Stimulated activated CD4-positive, alpha-beta T cell treated with anti-CD3 and anti-CD28 coated beads, Interleukin-1b, Interleukin-23, amount 100 ng/mL, for 24 hours (primary cell): ENCODE data around the gene MAML3.

Experiments used
- DNase-seq, 4 experiments: peaks; one replicate each; pipeline ENCODE4 v3.0.0-alpha.2; 2020; ENCODE audit warnings: low read depth in 4 of 4, low spot score in 1 of 4

MAML3 gene

DNA sequence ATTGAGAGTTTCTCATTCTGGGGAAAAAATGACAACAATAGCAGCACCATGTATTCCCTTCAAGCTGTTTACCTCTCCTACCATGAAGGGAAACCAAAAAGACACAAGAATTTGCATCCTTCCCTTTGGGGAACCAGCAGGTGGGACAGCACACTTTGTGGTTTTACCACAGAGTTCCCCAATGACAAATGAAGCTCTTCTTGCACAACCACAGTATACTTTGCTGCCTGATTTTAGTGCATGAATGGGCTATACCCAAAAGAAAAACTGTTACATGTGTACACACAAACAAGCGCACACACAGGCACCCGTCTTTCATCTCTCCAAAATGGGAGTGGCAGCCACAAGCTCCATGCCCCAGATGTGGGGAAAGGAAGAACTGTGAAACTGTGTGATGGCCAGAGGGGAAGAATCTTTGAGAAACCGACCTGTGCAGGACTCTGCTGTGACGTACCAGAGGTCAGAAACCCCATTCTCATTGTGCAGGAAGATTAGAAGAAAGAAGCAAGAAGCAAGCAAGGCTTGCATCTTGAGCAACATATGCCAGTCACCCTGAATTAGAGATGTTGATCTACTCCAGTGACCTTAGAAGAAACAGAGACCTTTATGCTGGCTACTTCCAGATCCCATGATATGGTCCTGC, 2.7 kb upstream of the MAML3 start:
- peak in 1 of 4 experiments; percentile 24 for DNase-seq

DNA sequence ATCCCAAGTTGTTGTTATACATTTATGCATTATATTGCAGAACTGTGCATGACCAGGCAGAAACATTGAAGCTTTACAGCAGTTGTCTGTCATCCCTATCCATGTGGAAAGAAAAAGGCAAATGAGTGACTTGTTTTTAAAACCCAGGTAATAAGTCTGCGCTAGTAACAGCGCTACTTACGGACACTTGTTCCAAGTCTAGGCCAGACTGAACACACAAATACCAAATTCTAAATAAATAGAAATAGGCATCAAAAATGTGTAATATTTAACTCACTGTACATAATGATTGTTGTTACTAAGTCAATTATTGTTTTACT, 548 bp upstream of the MAML3 start:
- no peak for DNase-seq

DNA sequence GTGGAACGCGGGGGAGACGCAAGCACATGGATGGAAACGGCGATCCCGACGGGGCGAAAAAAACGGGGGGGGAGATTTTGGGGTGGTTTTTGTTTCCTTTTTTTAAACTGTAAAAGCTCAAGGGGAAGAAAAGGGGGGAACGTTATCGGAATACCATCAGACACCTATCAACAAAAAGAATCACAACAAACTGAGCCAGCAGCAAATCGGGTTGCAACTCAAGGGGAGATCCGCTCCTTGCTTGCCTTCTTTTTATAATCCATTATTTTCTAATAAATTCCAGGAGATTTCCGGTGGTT, 616 bp downstream of the MAML3 start:
- DNase-seq = no peak

DNA sequence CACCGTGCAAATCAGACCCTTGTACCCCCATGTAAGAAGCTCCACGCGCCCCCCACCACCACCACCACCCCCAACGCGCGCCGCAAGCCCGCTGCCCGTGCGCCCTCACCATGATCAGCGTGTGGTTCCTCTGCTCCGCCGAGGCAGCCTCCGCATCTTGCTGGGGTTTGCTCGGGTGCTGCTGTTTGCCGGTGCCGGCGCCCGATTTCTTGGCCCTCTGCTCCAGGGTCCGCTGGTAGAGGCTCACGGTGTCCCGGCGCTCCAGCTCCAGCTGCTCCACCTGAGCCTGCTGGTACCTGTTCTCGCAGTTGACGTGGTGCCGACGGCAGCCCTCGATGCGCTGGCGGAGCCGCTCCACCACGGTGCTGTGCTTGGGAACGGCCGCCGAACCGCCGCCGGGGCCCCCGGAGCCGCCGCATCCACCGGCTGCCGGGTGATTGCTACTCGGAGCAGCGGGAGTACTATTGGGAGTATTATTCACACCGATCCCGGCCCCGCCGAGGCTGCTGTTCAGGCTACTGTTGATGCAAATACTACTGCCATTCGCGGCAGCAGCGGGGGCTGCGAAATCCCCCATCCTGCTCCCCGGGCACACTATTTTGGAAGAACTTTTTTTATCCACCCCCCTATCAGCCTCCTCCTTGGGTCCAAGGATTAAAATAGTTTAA, 1.1 kb downstream of the MAML3 start:
- peak in 1 of 4 experiments; percentile 21 for DNase-seq

DNA sequence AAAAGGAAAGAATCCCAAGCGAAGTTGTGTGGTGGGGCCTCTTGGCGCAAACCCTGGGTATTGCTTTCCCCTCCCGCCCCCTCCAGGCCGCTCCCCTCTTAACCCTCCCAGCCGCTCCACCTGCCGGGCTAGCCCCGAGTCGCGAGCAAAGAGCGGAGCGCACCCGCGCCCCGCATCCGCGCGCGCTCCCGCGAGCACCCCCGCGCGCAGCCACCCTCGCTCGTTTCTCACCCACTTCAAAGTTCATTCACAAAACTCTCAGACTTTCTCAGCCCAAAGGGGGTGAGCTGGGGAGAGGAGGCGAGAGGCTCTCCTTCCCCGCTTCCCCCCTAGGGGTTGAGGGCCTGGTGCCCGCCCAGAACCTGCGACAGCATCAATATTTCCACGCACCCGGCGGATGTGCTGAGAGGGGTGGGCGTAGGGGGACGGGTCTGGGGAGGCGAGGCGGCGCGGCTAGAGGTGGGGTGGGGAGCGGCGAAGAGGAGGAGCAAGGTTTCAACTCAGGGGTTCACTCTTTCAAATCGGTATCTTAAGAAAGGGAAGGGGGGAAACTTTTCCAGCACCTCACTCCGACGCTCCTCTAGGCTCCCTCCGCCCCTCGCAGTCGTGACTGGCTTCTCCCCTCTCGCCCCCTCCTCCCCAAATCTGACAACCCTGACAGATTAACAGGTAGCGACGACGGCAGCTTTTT, 1.8 kb downstream of the MAML3 start:
- DNase-seq = peak in 3 of 4 experiments; percentile 39 to 50 (median 48)

DNA sequence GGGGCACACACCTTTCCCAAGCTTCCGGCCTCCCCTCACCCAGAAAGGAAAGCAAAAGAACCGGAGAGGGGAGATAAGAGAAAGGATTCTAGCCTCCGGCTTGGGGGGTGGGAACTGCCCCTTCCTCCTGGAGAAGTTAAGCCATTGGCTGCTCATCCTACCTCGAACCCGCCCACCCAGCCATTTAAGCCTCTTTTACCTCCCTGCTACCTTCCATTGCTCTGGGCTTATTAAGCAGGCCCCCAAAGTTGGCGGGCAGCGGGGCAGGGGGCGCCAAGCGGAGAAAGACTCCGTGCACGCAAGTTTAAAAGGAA, 2.3 kb downstream of the MAML3 start:
- peak in 1 of 4 experiments; percentile 44 for DNase-seq

DNA sequence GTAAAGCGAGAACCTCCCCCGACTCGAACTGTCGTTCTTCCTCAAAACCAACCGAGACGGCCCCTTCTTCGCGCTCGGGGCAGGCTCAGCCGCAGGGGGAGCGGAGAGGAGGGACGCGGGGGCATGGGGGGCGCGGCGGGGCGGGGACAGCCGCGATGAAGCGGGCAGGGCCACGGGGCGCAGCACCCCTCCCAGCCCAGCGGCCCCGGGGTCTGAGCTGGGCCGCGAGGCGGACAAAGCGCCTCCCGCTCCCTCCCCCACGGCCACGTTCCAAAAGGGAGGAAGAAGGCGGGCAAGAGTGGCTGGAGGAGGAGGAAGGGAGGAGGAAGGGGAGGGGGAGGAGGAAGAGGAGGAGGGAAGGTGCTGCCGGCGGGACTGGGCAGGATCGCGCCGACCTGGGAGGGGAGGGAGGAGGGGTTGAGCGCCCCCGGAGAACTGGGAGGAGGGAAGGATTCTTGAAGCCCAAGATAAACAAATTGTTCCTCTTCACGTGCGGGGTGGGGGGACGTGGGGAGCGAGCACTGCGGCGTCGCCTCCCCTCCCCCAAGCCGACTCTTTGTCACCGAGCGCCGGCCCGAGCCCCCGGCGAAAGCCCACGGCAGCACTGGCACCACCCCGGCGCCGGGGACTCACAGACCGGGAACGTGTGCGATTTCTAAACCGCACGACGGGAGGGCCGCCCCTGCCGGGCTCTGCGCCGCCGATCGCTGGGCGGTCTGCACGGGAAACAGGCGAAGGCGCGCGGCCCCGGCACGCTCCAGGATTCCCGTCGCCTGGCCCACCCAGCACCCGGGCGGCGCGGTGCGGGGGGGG, 2.9 kb downstream of the MAML3 start:
- DNase-seq = peak in 2 of 4 experiments; percentile 6 to 35

DNA sequence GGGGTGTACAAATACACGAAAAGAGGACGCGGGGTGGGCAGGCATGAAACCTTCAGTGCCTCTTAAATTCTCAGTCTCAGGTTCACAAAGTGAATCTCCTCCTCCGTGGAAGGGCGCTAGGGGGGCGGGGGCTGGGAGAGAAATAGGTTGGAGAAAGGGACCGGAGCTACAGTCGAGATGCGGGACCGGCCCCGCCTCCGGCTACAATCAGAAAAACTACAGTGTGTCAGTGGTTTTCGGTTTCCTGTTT, 3.4 kb downstream of the MAML3 start:
- DNase-seq = peak in 1 of 4 experiments; percentile 49

DNA sequence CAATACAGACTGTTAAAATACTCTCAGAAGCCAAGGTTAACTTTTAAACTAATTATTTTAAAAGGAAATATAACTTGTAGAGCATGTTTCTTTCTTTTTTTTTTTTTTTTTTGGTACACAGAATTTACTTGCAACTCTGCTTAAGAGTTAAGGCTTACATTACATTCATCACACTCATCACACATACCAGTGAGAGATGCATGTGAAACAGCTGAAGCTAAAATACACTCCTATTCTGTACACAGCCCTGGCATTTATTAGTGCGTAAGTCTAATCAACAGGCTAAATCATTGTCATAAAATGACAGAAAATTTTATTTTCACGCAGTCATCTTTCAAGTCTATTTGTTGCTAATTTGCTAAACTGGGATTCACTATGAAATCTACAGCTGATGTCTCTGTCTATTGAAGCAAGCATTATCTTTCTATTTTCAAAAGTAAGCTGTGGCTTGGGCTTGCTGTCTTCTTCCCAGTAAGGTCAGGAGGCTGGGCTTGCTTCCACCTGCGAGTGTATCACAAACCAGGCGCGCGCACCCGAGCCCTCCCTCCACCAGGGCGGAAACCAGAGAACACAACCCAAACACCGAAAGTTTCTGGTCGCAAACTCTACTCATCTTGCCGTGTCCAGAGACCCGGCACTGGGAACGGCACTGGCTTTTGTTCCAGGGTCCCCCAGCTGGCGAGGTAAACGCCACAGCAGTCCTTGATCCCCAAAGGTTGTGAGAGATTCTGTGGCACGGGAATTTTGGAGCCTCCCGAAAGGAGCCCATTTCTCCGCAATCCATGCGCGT, 3.9 kb downstream of the MAML3 start:
- DNase-seq = peak in 1 of 4 experiments; percentile 41

DNA sequence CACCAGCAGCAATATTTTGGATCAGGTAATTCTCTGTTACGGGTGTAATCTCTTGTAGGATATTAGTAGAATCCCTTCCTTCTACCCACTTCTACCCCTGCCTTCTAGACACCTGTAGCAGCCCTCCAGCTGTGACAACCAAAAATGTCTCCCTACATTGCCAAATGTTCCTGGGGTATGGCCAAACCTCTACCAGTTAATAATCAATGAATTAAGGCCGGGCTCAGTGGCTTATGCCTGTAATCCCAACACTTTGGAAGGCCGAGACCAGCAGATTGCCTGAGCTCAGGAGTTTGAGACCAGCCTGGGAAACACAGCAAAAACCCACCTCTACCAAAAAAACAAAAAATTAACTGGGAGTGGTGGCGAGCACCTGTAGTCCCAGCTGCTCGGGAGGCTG, 9.9 kb downstream of the MAML3 start:
- DNase-seq = no peak

DNA sequence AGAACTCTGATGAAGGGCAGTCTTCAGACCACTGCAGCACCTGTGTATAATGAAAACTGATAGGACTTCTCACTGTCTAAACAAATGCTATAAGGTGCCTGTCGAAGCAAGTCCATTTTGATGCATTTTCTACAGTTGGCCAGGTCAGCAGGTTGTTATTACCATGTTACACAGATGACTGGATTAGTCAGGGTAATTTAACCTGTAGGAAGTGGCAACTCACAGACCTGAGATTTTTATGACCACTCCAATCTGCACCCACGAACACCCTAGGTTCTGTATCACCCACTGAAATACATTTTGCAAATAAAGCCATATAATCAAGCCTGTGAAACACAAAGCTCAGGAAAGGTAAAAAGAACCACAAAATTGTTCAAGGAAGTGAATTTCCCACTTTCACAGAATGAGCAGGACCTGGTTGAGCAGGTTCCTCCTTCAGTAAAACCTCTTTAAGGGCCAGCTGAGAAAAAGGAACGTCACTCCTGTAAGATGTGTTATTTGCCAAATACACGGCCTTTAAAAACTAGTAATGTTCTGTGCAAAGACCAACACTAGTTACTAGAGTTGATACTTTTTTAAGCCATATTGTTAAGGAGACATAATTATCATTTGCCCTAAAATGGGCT, 12.7 kb downstream of the MAML3 start:
- DNase-seq = no peak

DNA sequence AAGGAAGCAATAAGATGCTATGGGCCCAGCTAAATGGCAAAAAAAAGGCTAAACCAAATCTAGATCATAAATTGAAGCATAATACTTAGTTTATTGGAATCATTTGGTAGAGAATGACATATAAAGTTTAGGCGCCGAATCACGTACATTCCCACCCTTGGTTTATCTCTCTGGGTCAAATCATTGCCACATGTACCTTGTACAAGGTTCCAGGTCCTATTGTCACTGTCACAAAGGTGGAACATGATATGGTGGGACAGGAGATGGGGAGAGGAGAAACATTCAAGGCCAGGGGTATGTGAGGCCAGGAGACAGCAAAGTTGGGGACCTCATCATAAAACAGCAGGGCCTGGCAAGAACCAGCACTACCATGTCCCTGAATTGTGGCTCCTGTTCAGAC, 13.4 kb downstream of the MAML3 start:
- no peak for DNase-seq

DNA sequence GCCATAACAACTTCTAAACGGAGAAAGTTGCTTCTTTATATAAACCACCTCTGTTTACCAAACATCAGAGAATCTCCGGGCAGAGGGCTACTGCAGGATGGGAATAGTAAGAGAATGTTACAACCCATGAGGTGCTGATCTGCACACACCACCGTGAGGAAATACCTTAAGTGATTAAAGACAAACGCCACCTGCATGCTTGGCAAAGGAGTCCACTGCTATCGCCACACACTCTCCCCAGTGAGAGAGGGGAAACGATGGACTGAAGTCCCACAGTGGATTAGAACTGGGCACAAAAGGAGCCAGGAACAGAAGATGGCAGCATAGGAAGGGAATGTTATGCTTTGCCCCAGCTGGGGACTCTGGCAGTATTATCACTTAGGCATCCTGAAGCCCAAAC, 15.6 kb downstream of the MAML3 start:
- DNase-seq = no peak

DNA sequence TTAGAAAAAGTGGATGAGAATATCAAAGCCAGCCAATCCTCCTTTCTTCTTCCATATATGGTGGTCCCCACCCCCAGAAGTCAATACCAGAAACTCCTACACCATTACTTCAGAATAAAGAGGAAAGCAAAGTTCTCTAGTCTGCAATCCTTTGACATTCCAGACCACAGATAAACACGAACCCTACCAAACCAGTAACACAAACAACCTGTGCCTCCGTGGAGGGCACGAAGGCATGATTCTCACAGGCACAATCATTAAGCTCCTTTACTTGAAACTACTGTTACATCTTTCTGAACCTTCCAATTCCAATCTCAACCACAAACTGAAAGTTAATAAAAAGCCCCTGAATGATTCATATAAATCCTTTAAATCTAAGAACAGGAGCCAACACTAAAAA, 16.3 kb downstream of the MAML3 start:
- DNase-seq = no peak

DNA sequence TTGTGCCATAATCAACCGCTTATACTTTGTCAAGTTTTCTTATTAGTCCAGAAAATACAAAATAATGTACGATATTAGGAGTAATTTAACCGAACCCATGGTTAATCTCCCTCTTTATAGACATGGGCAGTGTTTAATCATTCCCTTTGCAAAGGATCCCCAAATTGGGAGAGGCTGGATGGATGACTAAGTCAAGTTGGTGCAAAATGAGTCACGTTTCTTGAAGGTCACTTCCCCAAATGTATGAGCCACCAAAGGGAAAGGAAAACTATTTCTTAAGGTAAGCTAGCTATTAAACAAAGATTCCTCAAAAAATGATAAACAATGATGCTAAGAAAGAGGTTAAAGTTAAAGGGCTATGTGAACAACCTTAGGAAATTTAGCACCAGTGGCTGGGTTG, 17.5 kb downstream of the MAML3 start:
- DNase-seq = no peak

DNA sequence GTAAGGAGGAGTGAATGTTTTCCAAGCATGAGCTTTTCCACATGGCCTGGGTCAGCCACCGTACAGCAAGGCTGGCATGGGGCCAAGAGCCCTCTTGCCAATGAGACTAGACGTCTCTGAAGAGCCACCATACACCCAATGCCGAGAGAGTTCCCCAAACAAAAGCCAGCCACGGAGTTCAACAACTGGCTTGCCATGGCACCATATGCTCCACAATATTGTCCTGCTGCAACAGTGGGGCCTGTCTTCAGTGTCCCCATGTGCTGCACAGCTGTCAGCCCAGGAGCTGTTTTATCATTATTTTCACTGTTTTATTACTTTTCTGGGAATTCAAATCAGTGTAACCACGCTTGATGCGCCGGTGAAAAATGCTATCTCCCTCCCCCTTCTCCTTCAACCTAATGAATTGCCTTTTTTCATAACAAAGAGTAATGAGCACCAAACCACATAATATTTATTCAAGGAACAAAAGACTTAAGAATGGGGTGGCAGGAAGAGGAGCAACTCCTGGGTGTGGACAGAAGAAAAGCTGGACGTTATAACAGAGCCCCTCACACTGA, 18.4 kb downstream of the MAML3 start:
- no peak for DNase-seq

DNA sequence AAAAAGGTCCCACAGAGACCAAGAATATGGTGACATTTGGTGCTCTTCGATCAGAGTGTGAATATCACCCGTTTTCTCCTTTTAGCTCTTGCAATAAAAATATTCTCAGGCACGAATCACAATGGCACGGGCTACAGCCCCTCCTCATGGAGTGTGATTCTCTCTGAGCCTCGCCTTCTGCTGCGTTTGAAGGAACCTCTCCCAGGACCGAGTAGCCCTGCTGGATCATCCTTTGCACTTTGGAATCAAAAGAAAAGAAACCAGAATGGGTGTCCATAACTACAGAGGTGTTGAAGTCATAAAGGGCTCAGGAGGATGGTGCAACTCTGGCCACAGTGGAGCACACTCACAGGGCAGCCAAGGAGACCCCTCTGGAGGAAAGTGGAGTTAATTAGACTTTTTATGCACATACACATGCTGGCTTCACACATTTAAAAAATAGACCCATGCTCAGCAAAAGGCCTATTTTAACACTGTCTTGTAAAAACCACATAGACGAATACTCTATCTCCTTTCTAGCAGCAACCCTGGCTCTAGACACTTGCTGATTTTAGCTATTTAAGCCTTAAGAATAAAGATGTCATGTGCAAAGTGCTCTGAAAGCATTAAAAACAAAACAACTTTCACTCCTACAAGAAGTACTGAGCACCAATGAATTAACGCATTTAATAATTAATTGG, 19.1 kb downstream of the MAML3 start:
- DNase-seq = no peak

DNA sequence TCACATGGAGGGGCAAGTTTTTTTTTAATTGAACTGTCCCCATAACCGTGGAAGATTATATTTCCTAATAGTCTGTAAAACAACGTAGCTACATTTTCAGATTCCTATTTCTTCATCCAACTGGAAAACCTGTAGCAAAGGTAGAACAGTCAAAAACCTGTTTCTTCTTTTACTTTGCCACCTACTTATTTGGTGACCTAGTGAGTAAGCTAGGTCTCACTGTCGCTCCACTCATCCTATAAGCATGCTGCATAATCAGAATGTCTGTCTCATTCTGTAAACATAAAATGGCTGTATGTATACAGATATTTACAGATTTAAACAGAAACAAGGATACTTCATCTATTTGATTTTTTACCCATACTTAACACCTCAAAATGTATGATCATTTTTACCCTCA, 20.4 kb downstream of the MAML3 start:
- DNase-seq = no peak

DNA sequence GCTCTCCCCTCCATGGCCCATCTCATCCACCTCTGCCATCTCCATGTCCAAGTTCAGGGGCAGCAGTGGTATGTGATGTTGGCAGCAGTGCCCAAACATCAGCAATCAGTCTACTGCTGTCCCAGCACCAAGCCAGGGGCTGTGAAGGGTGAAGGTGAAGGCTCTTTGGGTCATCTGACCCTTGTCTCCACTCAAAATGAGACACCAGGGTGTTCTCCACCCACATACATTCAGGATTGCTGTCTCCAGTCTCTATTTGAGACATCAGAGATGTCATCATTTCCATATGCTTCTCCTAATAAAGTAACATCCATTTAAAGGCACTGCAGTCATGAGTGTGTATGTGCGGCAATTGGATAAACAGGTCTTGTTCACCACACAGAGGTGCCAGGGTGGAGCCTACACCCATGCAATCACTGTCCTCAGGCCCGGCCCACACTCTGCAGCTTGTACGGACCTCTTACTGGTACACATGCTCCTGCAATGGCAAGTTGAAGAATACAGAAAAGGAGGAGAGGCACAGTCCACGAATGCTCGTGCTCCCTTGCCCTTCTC, 22.2 kb downstream of the MAML3 start:
- DNase-seq = no peak

DNA sequence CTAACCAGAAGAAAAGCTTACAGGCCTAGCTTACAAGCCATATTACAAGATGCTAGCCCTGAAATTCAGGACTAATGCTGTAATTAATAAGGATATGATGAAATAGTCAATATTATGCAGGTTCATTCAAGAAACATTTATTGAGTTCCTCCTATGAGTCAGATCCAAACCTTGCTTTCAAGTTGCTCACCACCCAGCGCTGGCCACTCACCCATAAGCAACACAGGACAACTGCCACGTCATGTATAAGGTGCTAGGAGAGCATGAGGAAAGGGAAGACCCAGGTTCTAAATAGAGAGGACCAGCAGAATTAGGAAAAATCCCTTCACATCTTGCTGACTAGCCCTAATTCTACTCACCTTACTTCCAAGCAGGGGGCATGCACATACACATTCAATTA, 23.3 kb downstream of the MAML3 start:
- no peak for DNase-seq
